Lower leg skin (tissue), 3 donors: ENCODE data around the gene PLK5.

Experiments
- POLR2A ChIP-seq, 2 donors: fragments of 450-650 bp; IDR thresholded peaks; one replicate each; pipeline ENCODE4 v1.6.1; 2016 to 2017; ENCODE audit warnings: antibody characterized with exemption in 2 of 2, mild to moderate bottlenecking in 1 of 2, moderate library complexity in 1 of 2
- TF ChIP-seq, protein P1 (sequence below), 3 donors: fragments of 450-650 bp; IDR thresholded peaks; one replicate each; pipeline ENCODE4 v1.5.1; 2016; ENCODE audit warnings: antibody characterized with exemption in 3 of 3, mild to moderate bottlenecking in 3 of 3, moderate library complexity in 2 of 3

DNA sequence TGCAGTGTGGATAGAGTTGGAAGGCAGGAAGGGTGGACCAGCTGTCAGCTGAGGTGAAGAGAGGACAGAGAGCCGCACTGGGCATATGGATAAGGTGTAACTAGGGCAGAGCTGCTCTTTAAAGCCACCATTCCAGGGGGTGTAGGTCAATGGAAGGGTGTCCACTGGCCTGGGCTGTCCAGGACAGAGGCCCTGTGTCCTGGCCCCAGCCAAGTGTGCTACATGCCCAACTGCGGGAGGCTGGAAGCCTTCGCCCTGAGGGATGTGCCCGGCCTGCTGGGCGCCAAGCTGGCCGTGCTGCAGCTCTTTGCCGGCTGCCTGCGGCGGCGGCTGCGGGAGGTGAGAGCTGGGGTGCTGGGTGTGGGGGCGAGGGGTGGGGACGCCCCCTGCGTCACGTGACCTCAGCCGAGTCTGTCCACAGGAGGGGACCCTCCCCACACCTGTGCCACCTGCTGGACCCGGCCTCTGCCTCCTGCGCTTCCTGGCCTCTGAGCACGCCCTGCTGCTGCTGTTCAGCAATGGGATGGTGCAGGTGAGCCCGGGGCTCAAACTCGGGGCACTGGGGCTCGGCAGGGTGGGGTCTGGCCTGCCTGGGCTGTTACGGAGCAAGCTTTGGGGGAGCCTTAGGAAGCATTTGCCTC lies 9.8 kb downstream of the PLK5 start:
- TF ChIP-seq, protein P1, sequence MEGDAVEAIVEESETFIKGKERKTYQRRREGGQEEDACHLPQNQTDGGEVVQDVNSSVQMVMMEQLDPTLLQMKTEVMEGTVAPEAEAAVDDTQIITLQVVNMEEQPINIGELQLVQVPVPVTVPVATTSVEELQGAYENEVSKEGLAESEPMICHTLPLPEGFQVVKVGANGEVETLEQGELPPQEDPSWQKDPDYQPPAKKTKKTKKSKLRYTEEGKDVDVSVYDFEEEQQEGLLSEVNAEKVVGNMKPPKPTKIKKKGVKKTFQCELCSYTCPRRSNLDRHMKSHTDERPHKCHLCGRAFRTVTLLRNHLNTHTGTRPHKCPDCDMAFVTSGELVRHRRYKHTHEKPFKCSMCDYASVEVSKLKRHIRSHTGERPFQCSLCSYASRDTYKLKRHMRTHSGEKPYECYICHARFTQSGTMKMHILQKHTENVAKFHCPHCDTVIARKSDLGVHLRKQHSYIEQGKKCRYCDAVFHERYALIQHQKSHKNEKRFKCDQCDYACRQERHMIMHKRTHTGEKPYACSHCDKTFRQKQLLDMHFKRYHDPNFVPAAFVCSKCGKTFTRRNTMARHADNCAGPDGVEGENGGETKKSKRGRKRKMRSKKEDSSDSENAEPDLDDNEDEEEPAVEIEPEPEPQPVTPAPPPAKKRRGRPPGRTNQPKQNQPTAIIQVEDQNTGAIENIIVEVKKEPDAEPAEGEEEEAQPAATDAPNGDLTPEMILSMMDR (IDR thresholded peaks at IDR 0.05): no peak
- TF ChIP-seq POLR2A (IDR thresholded peaks at IDR 0.05): no peak
